Heart right ventricle (tissue), 16 donors: ENCODE measurements around the gene SRPX. TPM values are rescaled to one million over a fixed set of nuclear protein-coding genes. Genes with fewer than 3 reads are reported as not detected.

Experiments used
- ATAC-seq, 8 donors: fragments of 200-7000 bp; cut with Tn5 transposase; one replicate each; pipeline ENCODE4 v1.9.1; 2020; ENCODE audit warnings: mild to moderate bottlenecking in 8 of 8, moderate library complexity in 8 of 8, moderate number of reproducible peaks in 1 of 8
- DNase-seq, 2 donors: peaks; one replicate each; pipeline ENCODE4 v3.0.0-alpha.2; 2020
- H3K27ac ChIP-seq, 10 donors: fragments of 200-600 bp; sonication (generic) in 2 of 10; one replicate each; pipeline versions ENCODE4 v1.5.0 to v1.8.0; 2020 to 2022; ENCODE audit warnings: mild to moderate bottlenecking in 3 of 10
- H3K27me3 ChIP-seq, 7 donors: fragments of 200-600 bp; one replicate each; pipeline ENCODE4 v1.8.0; 2021 to 2022; ENCODE audit warnings: mild to moderate bottlenecking in 2 of 7
- H3K36me3 ChIP-seq, 9 donors: fragments of 200-600 bp; sonication (generic) in 1 of 9; one replicate each; pipeline versions ENCODE4 v1.5.0 to v1.8.0; 2020 to 2022; ENCODE audit warnings: mild to moderate bottlenecking in 2 of 9
- H3K4me1 ChIP-seq, 9 donors: fragments of 200-600 bp; sonication (generic) in 1 of 9; one replicate each; pipeline versions ENCODE4 v1.5.0 to v1.8.0; 2020 to 2022; ENCODE audit warnings: mild to moderate bottlenecking in 4 of 9
- H3K4me3 ChIP-seq, 10 donors: fragments of 200-600 bp; sonication (generic) in 2 of 10; one replicate each; pipeline versions ENCODE4 v1.5.0 to v1.8.0; 2020 to 2022; ENCODE audit warnings: mild to moderate bottlenecking in 7 of 10, moderate library complexity in 2 of 10
- H3K9me3 ChIP-seq, 11 donors: fragments of 200-600 bp in 10 of 11; sonication (generic) in 2 of 11; one replicate each; pipeline versions ENCODE4 v1.5.0 to v1.8.0; 2013 to 2022; ENCODE audit warnings: mild to moderate bottlenecking in 2 of 11, control low read depth in 1 of 11, moderate library complexity in 1 of 11
- WGBS, 2 donors: extraction: QIAGEN DNeasy Blood & Tissue Kit; methylation state at CpG; one replicate each; pipeline ENCODE4 v1.1.7; 2013; ENCODE audit warnings: inconsistent platforms in 1 of 2; 5-methylcytosine and 5-hydroxymethylcytosine counted together
- intact Hi-C, 10 donors: fragments of 100-400 bp; cut with DNase I; formaldehyde crosslinking; loops; one replicate each; pipeline versions ENCODE4 v1.11.1 to v1.14.2; 2022
- polyA plus RNA-seq, 2 donors: library from polyadenylated mRNA; stranded (reverse); fragments of 200-250 nt; gene quantifications; one replicate each; pipeline ENCODE4 v1.2.3, GENCODE V29; 2013
- total RNA-seq, 10 donors: library from RNA; stranded (reverse); fragmentation: NEBNext Ultra II Directional in 3 of 10; extraction: Animal tissue kit (Norgen Biotek cat#: 25700) in 3 of 10; gene quantifications; one replicate each; pipeline versions ENCODE4 v1.2.1 to v1.2.4, GENCODE V29; 2021 to 2023
- TF ChIP-seq, protein P1 (sequence below), 9 donors: fragments of 200-600 bp; sonication (generic) in 2 of 9; IDR thresholded peaks; one replicate each; pipeline versions ENCODE4 v1.5.0 to v1.8.0; 2021 to 2022; ENCODE audit warnings: antibody characterized with exemption in 9 of 9, mild to moderate bottlenecking in 5 of 9, moderate library complexity in 1 of 9
- donor health status: Arrhythmogenic right ventricular cardiomyopathy.
- donor health status: ischemic (EF 13 %, LVEDD 7.1; RV severe dilation, severe dysfunction).
- donor health status: healthy with polysubstance abuse.
- donor health status: DM: no; HTN: yes; CAD: no.
- donor health status: DM: no; HTN: no; CAD: no.
- donor health status: ischemic (EF 25% LVEDD 6.9; RV normal size, moderate dysfunction).
- donor health status: ischemic (EF 25% LVEDD 5.7; RV mildly dilated, moderate dysfunction).
- donor health status: healthy.
- donor health status: DM: yes; HTN: yes; CAD: no.
- donor health status: Ischemic cardiomyopathy.
- donor health status: ischemic (EF 35%, LVEDD 5.7; RV mildly dilated, moderate dysfunction).
- donor health status: nonischemic (EF 11% LVEDD 7.7; RV severe dilation, severe dysfunction).
- donor health status: DM: yes; HTN: yes; CAD: no.
- donor health status: PGD.
- donor health status: ischemic (EF 29% LVEDD 5.4; RV normal size, mild dysfunction).
- donor health status: nonischemic (EF 23%, LVEDD 6.1; RV moderate dilation, normal function).

SRPX gene
- total and polyA plus RNA-seq, 12 donors = 34.8 to 204 (median 49.8) TPM

DNA sequence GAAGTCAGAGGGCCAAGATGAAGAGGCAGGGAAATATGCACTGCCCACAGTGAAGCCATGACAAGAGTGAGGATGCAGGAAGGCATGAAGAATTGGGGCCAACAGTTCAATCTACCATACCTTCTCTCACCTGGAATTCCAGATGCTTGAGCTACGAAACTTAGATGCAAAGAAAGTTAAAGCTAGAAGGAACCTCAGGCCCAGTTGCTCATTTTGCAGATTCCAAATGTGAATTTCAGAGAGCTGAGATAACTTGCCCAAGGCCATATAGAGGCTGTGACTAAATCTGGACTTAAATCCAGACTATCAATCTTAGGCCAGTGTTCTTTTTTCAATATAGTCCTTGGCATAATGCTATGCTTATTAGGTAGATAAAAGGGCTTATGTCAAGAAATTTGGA, 92.7 kb downstream of the SRPX start:
- no peak overlapping the region for H3K27ac ChIP-seq
- TF ChIP-seq, protein P1, sequence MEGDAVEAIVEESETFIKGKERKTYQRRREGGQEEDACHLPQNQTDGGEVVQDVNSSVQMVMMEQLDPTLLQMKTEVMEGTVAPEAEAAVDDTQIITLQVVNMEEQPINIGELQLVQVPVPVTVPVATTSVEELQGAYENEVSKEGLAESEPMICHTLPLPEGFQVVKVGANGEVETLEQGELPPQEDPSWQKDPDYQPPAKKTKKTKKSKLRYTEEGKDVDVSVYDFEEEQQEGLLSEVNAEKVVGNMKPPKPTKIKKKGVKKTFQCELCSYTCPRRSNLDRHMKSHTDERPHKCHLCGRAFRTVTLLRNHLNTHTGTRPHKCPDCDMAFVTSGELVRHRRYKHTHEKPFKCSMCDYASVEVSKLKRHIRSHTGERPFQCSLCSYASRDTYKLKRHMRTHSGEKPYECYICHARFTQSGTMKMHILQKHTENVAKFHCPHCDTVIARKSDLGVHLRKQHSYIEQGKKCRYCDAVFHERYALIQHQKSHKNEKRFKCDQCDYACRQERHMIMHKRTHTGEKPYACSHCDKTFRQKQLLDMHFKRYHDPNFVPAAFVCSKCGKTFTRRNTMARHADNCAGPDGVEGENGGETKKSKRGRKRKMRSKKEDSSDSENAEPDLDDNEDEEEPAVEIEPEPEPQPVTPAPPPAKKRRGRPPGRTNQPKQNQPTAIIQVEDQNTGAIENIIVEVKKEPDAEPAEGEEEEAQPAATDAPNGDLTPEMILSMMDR (IDR thresholded peaks at IDR 0.05) = no peak
- H3K9me3 ChIP-seq = no peaks in the 10 kb centered on the region
- H3K4me3 ChIP-seq = no peak overlapping the region
- 94% methylated on average over 1 of the region's 1 CpG for WGBS, 2 donors
- DNase-seq (no peak), ATAC-seq (no peak)
- no peaks in the 10 kb centered on the region for H3K36me3 ChIP-seq
- intact Hi-C loops = no loop called here
- H3K27me3 ChIP-seq = peaks cover 0 to 30% (median 0%) of the 10 kb centered on the region in 7 donors
- no peaks in the 10 kb centered on the region for H3K4me1 ChIP-seq

DNA sequence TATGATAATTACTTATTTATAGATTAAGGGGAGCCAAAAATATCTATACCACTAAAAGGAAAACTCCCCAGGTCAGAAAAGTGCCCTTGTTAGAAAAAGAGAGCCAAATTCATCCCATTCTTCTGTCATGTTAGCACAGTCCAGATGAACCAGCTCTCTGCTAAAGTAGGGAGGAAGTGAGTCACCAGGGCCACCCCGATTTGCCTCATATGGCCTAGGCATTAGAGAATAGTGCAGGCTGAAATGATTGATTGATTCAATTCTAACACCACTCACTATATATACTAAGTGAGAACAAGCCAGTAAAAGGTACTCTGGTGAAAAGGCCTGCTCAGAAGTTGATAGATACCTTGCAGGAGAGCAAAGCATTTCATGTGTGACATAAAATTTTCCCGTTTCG, 94.5 kb downstream of the SRPX start:
- DNase-seq (no peak), ATAC-seq (no peak)
- Histone ChIP-seq H3K27me3 (peaks cover 0 to 36% (median 0%) of the 10 kb centered on the region in 7 donors), H3K9me3 (no peaks in the 10 kb centered on the region), H3K4me3 (no peak overlapping the region), H3K27ac (no peak overlapping the region), H3K4me1 (no peaks in the 10 kb centered on the region), H3K36me3 (no peaks in the 10 kb centered on the region)
- 86 to 92% methylated on average over 3 of the region's 3 CpGs for WGBS, 2 donors
- TF ChIP-seq, protein P1 (IDR thresholded peaks at IDR 0.05) = no peak
- intact Hi-C loops = no loop called here

DNA sequence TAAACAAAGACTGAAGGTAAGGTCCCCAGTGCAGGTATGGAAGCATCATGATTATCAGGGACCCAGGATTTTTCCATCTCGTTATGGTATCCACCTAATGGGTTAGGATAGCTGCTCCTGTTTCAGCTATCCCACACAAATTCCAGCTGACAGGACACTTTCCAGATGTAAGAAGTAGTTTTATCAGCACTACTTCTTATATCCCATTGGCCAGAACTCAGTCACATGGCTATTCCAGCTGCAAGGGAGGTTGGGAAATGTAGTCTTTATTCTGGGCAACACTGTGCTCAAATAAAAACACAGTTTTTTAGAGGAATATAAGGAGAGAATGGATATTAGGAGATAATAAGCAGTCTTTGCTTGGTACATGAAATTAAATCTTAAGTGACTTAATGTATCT, 96.7 kb downstream of the SRPX start:
- DNase-seq = no peak
- no peaks in the 10 kb centered on the region for H3K4me1 ChIP-seq
- WGBS, 2 donors = 36 to 93% methylated on average over 1 of the region's 1 CpG
- intact Hi-C loops = no loop called here
- no peak for ATAC-seq
- TF ChIP-seq, protein P1 (IDR thresholded peaks at IDR 0.05) = no peak
- no peaks in the 10 kb centered on the region for H3K9me3 ChIP-seq
- peaks cover 0 to 27% (median 0%) of the 10 kb centered on the region in 7 donors for H3K27me3 ChIP-seq
- H3K27ac ChIP-seq = no peak overlapping the region
- no peaks in the 10 kb centered on the region for H3K36me3 ChIP-seq
- no peak overlapping the region for H3K4me3 ChIP-seq

DNA sequence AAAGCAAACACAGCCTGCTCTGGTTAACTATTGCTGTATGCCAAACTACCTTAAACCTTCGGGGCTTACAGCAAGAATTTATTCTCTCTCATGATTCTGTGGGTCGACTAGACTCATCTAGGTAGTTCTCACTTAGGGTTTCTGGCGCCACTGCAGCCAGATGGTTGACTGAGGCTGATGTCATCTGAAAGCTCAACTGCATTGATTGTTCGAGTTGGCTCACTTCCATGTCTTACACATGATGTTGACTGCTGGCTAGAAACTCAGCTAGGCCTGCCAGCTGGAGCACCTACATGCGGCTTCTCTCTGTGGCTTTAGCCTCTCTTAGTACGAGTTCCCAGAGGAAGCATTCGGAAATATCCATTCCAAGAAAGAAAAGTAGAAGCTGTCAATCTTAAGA, 103.2 kb downstream of the SRPX start:
- H3K4me1 ChIP-seq = no peaks in the 10 kb centered on the region
- peaks cover 0 to 12% (median 0%) of the 10 kb centered on the region in 7 donors for H3K27me3 ChIP-seq
- DNase-seq = no peak
- H3K9me3 ChIP-seq = no peaks in the 10 kb centered on the region
- WGBS, 2 donors = 62 to 83% methylated on average over 7 of the region's 7 CpGs
- no peak overlapping the region for H3K27ac ChIP-seq
- intact Hi-C loops = no loop called here
- H3K36me3 ChIP-seq = no peaks in the 10 kb centered on the region
- ATAC-seq = no peak
- TF ChIP-seq, protein P1 (IDR thresholded peaks at IDR 0.05) = no peak
- no peak overlapping the region for H3K4me3 ChIP-seq
